Peyer's patch (tissue), 4 donors: Measurements from ENCODE around the gene ADAR. TPM values are rescaled to one million over a fixed set of nuclear protein-coding genes. Genes with fewer than 3 reads are reported as not detected.

ENCODE experiments used
- DNase-seq, 3 donors: peaks; one replicate each; pipeline ENCODE4 v3.0.0-alpha.2; 2017 to 2019
- H3K27ac ChIP-seq, 4 donors: fragments of 200-600 bp; sonication (generic); one replicate each; pipeline ENCODE4 v1.5.1; 2016 to 2019
- H3K27me3 ChIP-seq, 2 donors: fragments of 200-600 bp; sonication (generic); one replicate each; pipeline ENCODE4 v1.5.1; 2019
- H3K36me3 ChIP-seq, 3 donors: fragments of 200-600 bp; sonication (generic); one replicate each; pipeline ENCODE4 v1.5.1; 2016 to 2019
- H3K4me1 ChIP-seq, 4 donors: fragments of 200-600 bp; sonication (generic); one replicate each; pipeline ENCODE4 v1.5.1; 2016 to 2019
- H3K4me3 ChIP-seq, 4 donors: fragments of 200-600 bp; sonication (generic); 1 replicate in 3 of 4; 2 replicates in 1 of 4; pipeline ENCODE4 v1.5.1; 2016 to 2019; ENCODE audit warnings: mild to moderate bottlenecking in 1 of 4
- H3K9me3 ChIP-seq, 4 donors: fragments of 200-600 bp; sonication (generic); one replicate each; pipeline ENCODE4 v1.5.1; 2016 to 2019; ENCODE audit warnings: mild to moderate bottlenecking in 1 of 4
- POLR2A ChIP-seq, 2 donors: fragments of 450-650 bp; IDR thresholded peaks; one replicate each; pipeline ENCODE4 v1.5.1; 2017; ENCODE audit warnings: antibody characterized with exemption in 2 of 2, mild to moderate bottlenecking in 2 of 2, moderate library complexity in 2 of 2
- total RNA-seq, 4 donors: library from RNA; depleted of rRNA; stranded (reverse); fragments of >200 nt; gene quantifications; one replicate each; pipeline ENCODE4 v1.1.0, GENCODE V29; 2016
- TF ChIP-seq, protein P1 (sequence below), 6 experiments: fragments of 450-650 bp in 4 of 6; fragments of 200-600 bp in 2 of 6; sonication (generic) in 1 of 6; IDR thresholded peaks; one replicate each; pipeline ENCODE4 v1.5.1; 2017 to 2019; ENCODE audit warnings: antibody characterized with exemption in 6 of 6, mild to moderate bottlenecking in 3 of 6, moderate library complexity in 1 of 6

ADAR gene
- total RNA-seq, 4 donors from 2014 or later = 134 to 205 (median 170) TPM

DNA sequence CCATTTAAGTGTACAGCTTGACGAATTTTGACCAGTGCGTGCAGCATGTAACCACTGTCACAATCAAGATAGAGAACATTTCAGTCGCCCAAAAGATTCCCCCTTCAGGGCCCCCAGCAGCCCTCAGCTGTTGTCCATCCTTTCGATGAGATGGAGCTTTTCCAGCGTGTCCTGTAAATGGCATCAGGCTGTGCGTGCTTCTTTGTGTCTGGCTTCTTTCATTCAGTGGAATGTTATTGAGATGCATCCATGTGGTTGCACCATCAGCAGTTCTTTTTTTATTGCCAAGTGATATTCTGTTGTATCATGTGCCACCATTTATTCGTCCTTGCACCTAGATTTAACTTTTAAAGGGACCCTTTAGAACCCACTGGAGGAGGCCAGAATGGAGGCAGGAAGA lies 71.4 kb downstream of the ADAR start:
- DNase-seq = no peak
- no peaks in the 10 kb centered on the region for H3K27me3 ChIP-seq
- no peaks in the 10 kb centered on the region for H3K36me3 ChIP-seq
- TF ChIP-seq, protein P1, sequence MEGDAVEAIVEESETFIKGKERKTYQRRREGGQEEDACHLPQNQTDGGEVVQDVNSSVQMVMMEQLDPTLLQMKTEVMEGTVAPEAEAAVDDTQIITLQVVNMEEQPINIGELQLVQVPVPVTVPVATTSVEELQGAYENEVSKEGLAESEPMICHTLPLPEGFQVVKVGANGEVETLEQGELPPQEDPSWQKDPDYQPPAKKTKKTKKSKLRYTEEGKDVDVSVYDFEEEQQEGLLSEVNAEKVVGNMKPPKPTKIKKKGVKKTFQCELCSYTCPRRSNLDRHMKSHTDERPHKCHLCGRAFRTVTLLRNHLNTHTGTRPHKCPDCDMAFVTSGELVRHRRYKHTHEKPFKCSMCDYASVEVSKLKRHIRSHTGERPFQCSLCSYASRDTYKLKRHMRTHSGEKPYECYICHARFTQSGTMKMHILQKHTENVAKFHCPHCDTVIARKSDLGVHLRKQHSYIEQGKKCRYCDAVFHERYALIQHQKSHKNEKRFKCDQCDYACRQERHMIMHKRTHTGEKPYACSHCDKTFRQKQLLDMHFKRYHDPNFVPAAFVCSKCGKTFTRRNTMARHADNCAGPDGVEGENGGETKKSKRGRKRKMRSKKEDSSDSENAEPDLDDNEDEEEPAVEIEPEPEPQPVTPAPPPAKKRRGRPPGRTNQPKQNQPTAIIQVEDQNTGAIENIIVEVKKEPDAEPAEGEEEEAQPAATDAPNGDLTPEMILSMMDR (IDR thresholded peaks at IDR 0.05) = no peak
- TF ChIP-seq POLR2A (IDR thresholded peaks at IDR 0.05) = no peak
- H3K4me3 ChIP-seq = no peak overlapping the region
- no peaks in the 10 kb centered on the region for H3K4me1 ChIP-seq
- H3K27ac ChIP-seq = no peak overlapping the region
- no peaks in the 10 kb centered on the region for H3K9me3 ChIP-seq

- no peak overlapping the region for H3K4me3 ChIP-seq
- H3K4me1 ChIP-seq = no peaks in the 10 kb centered on the region
- no peaks in the 10 kb centered on the region for H3K36me3 ChIP-seq
- peak in 1 of 3 donors; percentile 73 for DNase-seq
- no peaks in the 10 kb centered on the region for H3K9me3 ChIP-seq
- H3K27ac ChIP-seq = no peak overlapping the region
- TF ChIP-seq, protein P1 (IDR thresholded peaks at IDR 0.05) = peak in 4 of 6 experiments; percentile 31 to 69 (median 63)
- no peak for TF ChIP-seq POLR2A (IDR thresholded peaks at IDR 0.05)
- no peaks in the 10 kb centered on the region for H3K27me3 ChIP-seq
Measured at GRCh38 chr1:154533952-154534844, 73.8 kb downstream of the ADAR start.

Other genes starting within 250 kb of the ADAR start
- 100 to 1,000 TPM in 2 of 4 donors, 10 to 100 TPM in 2; 56.1 to 140 (median 100) TPM for gene IL6R, start 202.8 kb downstream of the ADAR start, total RNA-seq
- gene TDRD10, start 106.0 kb downstream of the ADAR start, total RNA-seq = 1 to 10 TPM in 2 of 4 donors, under 1 TPM in 1, not detected in 1; 0.53 to 3.5 (median 1.6) TPM
- gene SHE, start 105.8 kb downstream of the ADAR start, total RNA-seq = 10 to 100 TPM in 1 of 4 donors, 1 to 10 TPM in 3; 1.6 to 19.8 (median 7.3) TPM
- 100 to 1,000 TPM in 1 of 4 donors, 10 to 100 TPM in 3; 21.8 to 159 (median 30.6) TPM for gene UBE2Q1, start 49.5 kb downstream of the ADAR start, total RNA-seq
- under 1 TPM in 3 of 4 donors, not detected in 1; 0.27 to 0.53 (median 0.47) TPM for gene CHRNB2, start 40.4 kb downstream of the ADAR start, total RNA-seq